Left lung (tissue), 10 donors: ENCODE data around the gene PSMA6. TPM values are rescaled to one million over a fixed set of nuclear protein-coding genes. Genes with fewer than 3 reads are reported as not detected.

ENCODE experiments used
- ATAC-seq: fragments of 200-7000 bp; cut with Tn5 transposase; one replicate; pipeline ENCODE4 v1.9.1; 2020; ENCODE audit warnings: moderate library complexity
- DNase-seq, 4 donors: peaks; one replicate each; pipeline ENCODE4 v3.0.0-alpha.2; 2013 to 2020
- H3K27ac ChIP-seq, 2 donors: fragments of 200-600 bp; sonication (generic) in 1 of 2; one replicate each; pipeline versions ENCODE4 v1.5.0 to v1.8.0; 2020 to 2021
- H3K27me3 ChIP-seq, 2 donors: fragments of 200-600 bp; sonication (generic) in 1 of 2; one replicate each; pipeline versions ENCODE4 v1.5.0 to v1.8.0; 2020 to 2021
- H3K36me3 ChIP-seq, 2 donors: fragments of 200-600 bp; sonication (generic) in 1 of 2; one replicate each; pipeline versions ENCODE4 v1.5.0 to v1.8.0; 2020 to 2021
- H3K4me1 ChIP-seq, 2 donors: fragments of 200-600 bp; one replicate each; pipeline ENCODE4 v1.8.0; 2021
- H3K4me3 ChIP-seq, 2 donors: fragments of 200-600 bp; sonication (generic) in 1 of 2; one replicate each; pipeline versions ENCODE4 v1.5.0 to v1.8.0; 2020 to 2021; ENCODE audit warnings: mild to moderate bottlenecking in 1 of 2
- H3K9me3 ChIP-seq, 2 donors: fragments of 200-600 bp; sonication (generic) in 1 of 2; one replicate each; pipeline versions ENCODE4 v1.5.0 to v1.8.0; 2020 to 2021
- CTCF ChIP-seq, 2 donors: fragments of 200-600 bp; sonication (generic) in 1 of 2; IDR thresholded peaks; one replicate each; pipeline versions ENCODE4 v1.5.0 to v1.8.0; 2021; ENCODE audit warnings: antibody characterized with exemption in 2 of 2
- intact Hi-C, 2 donors: fragments of 100-400 bp; cut with DNase I; formaldehyde crosslinking; loops; one replicate each; pipeline versions ENCODE4 v1.11.2 to v1.14.2; 2022
- polyA plus RNA-seq, 6 donors: library from polyadenylated mRNA; unstranded; fragments of 120-200 nt; gene quantifications; one replicate each; pipeline ENCODE4 v1.2.1, GENCODE V29; 2013; ENCODE audit not compliant: insufficient read length in 6 of 6
- total RNA-seq, 2 donors: library from RNA; stranded (reverse); fragmentation: NEBNext Ultra II Directional; extraction: Animal tissue kit (Norgen Biotek cat#: 25700); gene quantifications; one replicate each; pipeline ENCODE4 v1.2.1, GENCODE V29; 2021
- donor health status: DM: no; HTN: yes; CAD: no.
- donor health status: DM: no; HTN: no; CAD: no.

Gene PSMA6
- total and polyA plus RNA-seq, 8 donors = 139 to 258 (median 163) TPM

GRCh38 chr14:35301735-35302528 is 9.8 kb downstream of the PSMA6 start:
- H3K9me3 ChIP-seq = no peaks in the 10 kb centered on the region
- peak overlapping the region in 1 of 2 donors; percentile 70 for H3K27ac ChIP-seq
- peaks cover 5 to 97% of the 10 kb centered on the region in 2 donors for H3K4me1 ChIP-seq
- peaks cover 0 to 19% of the 10 kb centered on the region in 2 donors for H3K36me3 ChIP-seq
- TF ChIP-seq CTCF (IDR thresholded peaks at IDR 0.05) = no peak
- no peak overlapping the region for H3K4me3 ChIP-seq
- H3K27me3 ChIP-seq = no peaks in the 10 kb centered on the region
- DNase-seq = no peak
- ATAC-seq = no peak
- intact Hi-C loops = no loop called here

- intact Hi-C loops = no loop called here
- Histone ChIP-seq H3K36me3 (peaks cover 0 to 30% of the 10 kb centered on the region in 2 donors), H3K9me3 (no peaks in the 10 kb centered on the region), H3K4me3 (no peak overlapping the region), H3K27ac (peak overlapping the region in 1 of 2 donors; percentile 7), H3K4me1 (peaks cover 0 to 88% of the 10 kb centered on the region in 2 donors), H3K27me3 (no peaks in the 10 kb centered on the region)
- ATAC-seq = no peak
- DNase-seq = no peak
- TF ChIP-seq CTCF (IDR thresholded peaks at IDR 0.05) = no peak
Observed at GRCh38 chr14:35303149-35303935, 11.2 kb downstream of the PSMA6 start.

GRCh38 chr14:35304812-35305462 is 12.8 kb downstream of the PSMA6 start:
- Histone ChIP-seq H3K27me3 (no peaks in the 10 kb centered on the region), H3K9me3 (no peaks in the 10 kb centered on the region), H3K4me3 (no peak overlapping the region), H3K36me3 (peaks cover 0 to 45% of the 10 kb centered on the region in 2 donors), H3K27ac (no peak overlapping the region), H3K4me1 (peaks cover 0 to 72% of the 10 kb centered on the region in 2 donors)
- intact Hi-C loops = no loop called here
- DNase-seq = no peak
- no peak for ATAC-seq
- TF ChIP-seq CTCF (IDR thresholded peaks at IDR 0.05) = no peak

GRCh38 chr14:35305633-35306032 is 13.5 kb downstream of the PSMA6 start:
- no peak for ATAC-seq
- Histone ChIP-seq H3K4me3 (no peak overlapping the region), H3K4me1 (peaks cover 0 to 65% of the 10 kb centered on the region in 2 donors), H3K27me3 (no peaks in the 10 kb centered on the region), H3K27ac (no peak overlapping the region), H3K9me3 (no peaks in the 10 kb centered on the region), H3K36me3 (peaks cover 0 to 52% of the 10 kb centered on the region in 2 donors)
- intact Hi-C loops = no loop called here
- no peak for TF ChIP-seq CTCF (IDR thresholded peaks at IDR 0.05)
- no peak for DNase-seq
